Trophoblast cell (in vitro differentiated cells and primary cell): ENCODE measurements around the gene SLC7A6.

Experiments
- DNase-seq, 2 donors: peaks; one replicate each; pipeline ENCODE4 v3.0.0-alpha.2; 2016
- H2AFZ ChIP-seq: 2 replicates; pipeline ENCODE4 v1.6.1; 2013; ENCODE audit warnings: low read length, moderate library complexity, mild to moderate bottlenecking; ENCODE audit not compliant: insufficient read depth, poor library complexity
- H2AK5ac ChIP-seq: 2 replicates; pipeline ENCODE4 v1.6.1; 2013; ENCODE audit warnings: mild to moderate bottlenecking, low read length
- H2BK120ac ChIP-seq: 2 replicates; pipeline ENCODE4 v1.6.1; 2013; ENCODE audit warnings: low read length, mild to moderate bottlenecking, moderate library complexity; ENCODE audit not compliant: insufficient read depth, poor library complexity
- H2BK12ac ChIP-seq: 2 replicates; pipeline ENCODE4 v1.6.1; 2013; ENCODE audit warnings: mild to moderate bottlenecking, low read length, moderate library complexity
- H2BK5ac ChIP-seq: 2 replicates; pipeline ENCODE4 v1.6.1; 2013; ENCODE audit warnings: low read length, low read depth, moderate library complexity, mild to moderate bottlenecking; ENCODE audit not compliant: poor library complexity
- H3K14ac ChIP-seq: 2 replicates; pipeline ENCODE4 v1.6.1; 2013; ENCODE audit warnings: mild to moderate bottlenecking, low read length
- H3K18ac ChIP-seq: 2 replicates; pipeline ENCODE4 v1.6.1; 2013; ENCODE audit warnings: mild to moderate bottlenecking, low read length
- H3K23ac ChIP-seq: 2 replicates; pipeline ENCODE4 v1.6.1; 2013; ENCODE audit warnings: low read length
- H3K27ac ChIP-seq: 2 replicates; pipeline ENCODE4 v1.5.1; 2013; ENCODE audit warnings: low read depth, mild to moderate bottlenecking, inconsistent platforms, low read length, moderate library complexity
- H3K27me3 ChIP-seq: 2 replicates; pipeline ENCODE4 v1.6.1; 2013; ENCODE audit warnings: inconsistent platforms, mild to moderate bottlenecking, low read length, moderate library complexity; ENCODE audit not compliant: insufficient read depth
- H3K36me3 ChIP-seq, 2 experiments: 1 replicate in 1 of 2; 2 replicates in 1 of 2; pipeline ENCODE4 v1.6.1; 2013; ENCODE audit warnings: low read length in 2 of 2, mild to moderate bottlenecking in 2 of 2, moderate library complexity in 1 of 2; ENCODE audit not compliant: insufficient read depth in 2 of 2, control insufficient read depth in 1 of 2
- H3K4ac ChIP-seq: 2 replicates; pipeline ENCODE4 v1.6.1; 2013; ENCODE audit warnings: low read depth, mild to moderate bottlenecking, low read length, moderate library complexity
- H3K4me1 ChIP-seq, 2 experiments: 1 replicate in 1 of 2; 2 replicates in 1 of 2; pipeline ENCODE4 v1.6.1; 2013; ENCODE audit warnings: low read length in 2 of 2, mild to moderate bottlenecking in 2 of 2, moderate library complexity in 1 of 2; ENCODE audit not compliant: insufficient read depth in 2 of 2, control insufficient read depth in 1 of 2
- H3K4me2 ChIP-seq: 2 replicates; pipeline ENCODE4 v1.6.1; 2013; ENCODE audit warnings: inconsistent platforms, mild to moderate bottlenecking, low read length, moderate library complexity
- H3K4me3 ChIP-seq: 2 replicates; pipeline ENCODE4 v1.5.1; 2013; ENCODE audit warnings: mild to moderate bottlenecking, low read depth, low read length, inconsistent platforms
- H3K79me1 ChIP-seq: one replicate; pipeline ENCODE4 v1.6.1; 2013; ENCODE audit warnings: low read length
- H3K79me2 ChIP-seq: 2 replicates; pipeline ENCODE4 v1.6.1; 2013; ENCODE audit warnings: low read length, mild to moderate bottlenecking; ENCODE audit not compliant: control insufficient read depth, insufficient read depth, poor library complexity
- H3K9ac ChIP-seq: 2 replicates; pipeline ENCODE4 v1.6.1; 2013; ENCODE audit warnings: mild to moderate bottlenecking, low read length
- H3K9me3 ChIP-seq: 2 replicates; pipeline ENCODE4 v1.6.1; 2013; ENCODE audit warnings: low read depth, mild to moderate bottlenecking, control low read depth, inconsistent platforms, low read length; ENCODE audit not compliant: insufficient read depth
- H4K12ac ChIP-seq: 2 replicates; pipeline ENCODE4 v1.6.1; 2013; ENCODE audit warnings: low read depth, mild to moderate bottlenecking, low read length, moderate library complexity
- H4K8ac ChIP-seq: 2 replicates; pipeline ENCODE4 v1.6.1; 2013; ENCODE audit warnings: low read depth, mild to moderate bottlenecking, low read length, moderate library complexity
- H4K91ac ChIP-seq: one replicate; pipeline ENCODE4 v1.6.1; 2013; ENCODE audit warnings: low read depth, mild to moderate bottlenecking, low read length, moderate library complexity
- WGBS: extraction: QIAGEN DNeasy Blood & Tissue Kit; methylation state at CpG from one replicate; pipeline ENCODE4 v1.1.7; 2013; ENCODE audit warnings: missing lambda C conversion rate; ENCODE audit not compliant: insufficient read length, insufficient coverage; ENCODE audit errors: extremely low coverage; 5-methylcytosine and 5-hydroxymethylcytosine counted together

SLC7A6 gene

DNA sequence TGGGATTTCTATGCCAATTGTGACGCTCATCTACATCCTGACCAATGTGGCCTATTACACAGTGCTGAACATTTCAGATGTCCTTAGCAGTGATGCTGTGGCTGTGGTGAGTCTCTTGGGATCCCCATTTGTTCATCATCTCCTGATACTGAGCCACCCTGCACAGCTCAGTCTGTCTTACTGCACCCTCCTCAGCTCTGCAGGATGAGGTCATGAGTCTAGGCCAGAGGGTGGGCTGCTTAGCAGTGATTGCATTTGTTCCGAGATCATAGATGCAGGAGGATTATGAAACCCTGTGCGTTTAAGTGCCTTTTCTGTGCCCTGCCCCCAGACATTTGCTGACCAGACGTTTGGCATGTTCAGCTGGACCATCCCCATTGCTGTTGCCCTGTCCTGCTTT lies 26.9 kb downstream of the SLC7A6 start:
- H3K23ac ChIP-seq: no peak overlapping the region
- no peak overlapping the region for H4K91ac ChIP-seq
- H3K79me1 ChIP-seq: no peaks in the 10 kb centered on the region
- peaks cover 5 to 6% of the 10 kb centered on the region in 2 experiments for H3K4me1 ChIP-seq
- no peak overlapping the region for H3K4me2 ChIP-seq
- peak in 1 of 2 donors; percentile 44 for DNase-seq
- peaks cover 42 to 63% of the 10 kb centered on the region in 2 experiments for H3K36me3 ChIP-seq
- no peaks in the 10 kb centered on the region for H3K79me2 ChIP-seq
- H3K27ac ChIP-seq: no peak overlapping the region
- no peak overlapping the region for H2AK5ac ChIP-seq
- no peak overlapping the region for H3K14ac ChIP-seq
- peaks cover 1% of the 10 kb centered on the region for H3K9me3 ChIP-seq
- H3K27me3 ChIP-seq: no peaks in the 10 kb centered on the region
- no peak overlapping the region for H3K18ac ChIP-seq
- H3K9ac ChIP-seq: no peak overlapping the region
- no peak overlapping the region for H3K4me3 ChIP-seq
- no peak overlapping the region for H3K4ac ChIP-seq
- WGBS: no CpG with 5 or more reads among the region's 4 CpGs
- no peak overlapping the region for H2AFZ ChIP-seq
- H4K12ac ChIP-seq: no peak overlapping the region
- no peak overlapping the region for H2BK12ac ChIP-seq
- H4K8ac ChIP-seq: no peak overlapping the region
- no peak overlapping the region for H2BK120ac ChIP-seq
- no peak overlapping the region for H2BK5ac ChIP-seq

DNA sequence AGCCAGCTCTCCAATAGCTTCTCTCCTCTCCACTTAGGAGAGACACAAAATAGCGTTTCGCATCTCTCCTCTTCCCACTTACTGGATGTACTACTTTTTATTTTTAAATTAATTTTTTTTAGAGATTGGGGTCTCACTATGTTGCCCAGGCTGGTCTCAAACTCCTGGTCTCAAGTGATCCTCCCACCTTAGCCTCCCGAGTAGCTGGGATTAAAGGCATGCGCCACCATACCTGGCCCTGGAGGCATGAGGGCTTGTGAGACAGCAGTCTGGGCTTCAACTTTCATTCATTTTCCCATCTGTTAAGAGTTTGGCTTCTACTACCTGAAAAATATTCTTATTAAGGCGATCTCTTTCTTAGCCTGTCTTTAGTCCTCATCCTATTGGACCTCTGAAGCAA lies 28.1 kb downstream of the SLC7A6 start:
- H2BK5ac ChIP-seq: no peak overlapping the region
- no peak overlapping the region for H2AFZ ChIP-seq
- H3K9me3 ChIP-seq: peaks cover 1% of the 10 kb centered on the region
- no peak overlapping the region for H3K4ac ChIP-seq
- no peaks in the 10 kb centered on the region for H3K79me1 ChIP-seq
- no peak overlapping the region for H3K18ac ChIP-seq
- no peak overlapping the region for H2BK120ac ChIP-seq
- H3K23ac ChIP-seq: no peak overlapping the region
- H4K12ac ChIP-seq: no peak overlapping the region
- no peak overlapping the region for H2AK5ac ChIP-seq
- no peak overlapping the region for H3K9ac ChIP-seq
- peaks cover 3 to 4% of the 10 kb centered on the region in 2 experiments for H3K4me1 ChIP-seq
- H3K27ac ChIP-seq: no peak overlapping the region
- DNase-seq: peak; percentile 74 to 79
- H3K27me3 ChIP-seq: no peaks in the 10 kb centered on the region
- H3K79me2 ChIP-seq: no peaks in the 10 kb centered on the region
- no peak overlapping the region for H2BK12ac ChIP-seq
- H4K8ac ChIP-seq: no peak overlapping the region
- no peak overlapping the region for H3K4me2 ChIP-seq
- H3K4me3 ChIP-seq: no peak overlapping the region
- H3K36me3 ChIP-seq: peaks cover 50 to 68% of the 10 kb centered on the region in 2 experiments
- H4K91ac ChIP-seq: no peak overlapping the region
- WGBS: no CpG with 5 or more reads among the region's 5 CpGs
- H3K14ac ChIP-seq: no peak overlapping the region

DNA sequence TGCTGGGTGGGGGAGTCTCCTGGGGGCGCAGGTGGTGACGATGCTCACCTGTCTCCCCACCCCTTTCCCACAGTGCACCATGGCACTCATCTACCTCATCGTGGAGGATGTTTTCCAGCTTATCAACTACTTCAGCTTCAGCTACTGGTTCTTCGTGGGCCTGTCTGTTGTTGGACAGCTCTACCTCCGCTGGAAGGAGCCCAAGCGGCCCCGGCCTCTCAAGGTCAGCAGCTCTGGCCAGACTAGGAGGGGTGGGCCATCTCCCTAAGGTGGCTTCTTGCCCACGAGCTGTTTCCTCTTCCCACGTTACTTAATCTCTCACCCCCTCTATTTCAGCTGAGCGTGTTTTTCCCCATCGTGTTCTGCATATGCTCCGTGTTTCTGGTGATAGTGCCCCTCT lies 32.0 kb downstream of the SLC7A6 start:
- H3K4ac ChIP-seq: no peak overlapping the region
- H2AFZ ChIP-seq: no peak overlapping the region
- H4K12ac ChIP-seq: no peak overlapping the region
- peaks cover 47 to 72% of the 10 kb centered on the region in 2 experiments for H3K36me3 ChIP-seq
- no peak overlapping the region for H4K91ac ChIP-seq
- H2BK5ac ChIP-seq: no peak overlapping the region
- H3K4me3 ChIP-seq: no peak overlapping the region
- no peaks in the 10 kb centered on the region for H3K27me3 ChIP-seq
- H2AK5ac ChIP-seq: no peak overlapping the region
- H3K79me1 ChIP-seq: no peaks in the 10 kb centered on the region
- H3K4me2 ChIP-seq: no peak overlapping the region
- no peak overlapping the region for H3K27ac ChIP-seq
- no peak overlapping the region for H3K14ac ChIP-seq
- no peak overlapping the region for H2BK120ac ChIP-seq
- DNase-seq: no peak
- no CpG with 5 or more reads among the region's 12 CpGs for WGBS
- H2BK12ac ChIP-seq: no peak overlapping the region
- no peak overlapping the region for H4K8ac ChIP-seq
- H3K23ac ChIP-seq: no peak overlapping the region
- H3K9ac ChIP-seq: no peak overlapping the region
- no peaks in the 10 kb centered on the region for H3K79me2 ChIP-seq
- no peak overlapping the region for H3K18ac ChIP-seq
- H3K9me3 ChIP-seq: peaks cover 1% of the 10 kb centered on the region
- H3K4me1 ChIP-seq: no peaks in the 10 kb centered on the region

DNA sequence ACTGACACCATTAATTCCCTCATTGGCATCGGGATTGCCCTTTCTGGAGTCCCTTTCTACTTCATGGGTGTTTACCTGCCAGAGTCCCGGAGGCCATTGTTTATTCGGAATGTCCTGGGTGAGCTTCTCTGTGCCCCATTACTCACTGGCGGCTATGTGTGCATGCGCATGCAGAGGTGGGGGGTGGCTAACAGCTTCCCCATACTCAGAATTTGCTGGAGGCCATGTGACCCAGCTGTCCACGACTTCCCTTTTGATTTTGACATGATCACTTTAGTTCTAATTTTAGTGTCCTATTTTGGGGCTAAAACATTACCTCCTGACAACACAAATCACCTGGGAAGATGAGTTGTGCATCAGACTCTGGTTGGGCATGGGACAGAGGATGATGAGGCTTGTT lies 32.4 kb downstream of the SLC7A6 start:
- Histone ChIP-seq H3K18ac (no peak overlapping the region), H3K4me1 (no peaks in the 10 kb centered on the region), H2BK5ac (no peak overlapping the region), H2AK5ac (no peak overlapping the region), H2BK12ac (no peak overlapping the region), H3K4me3 (no peak overlapping the region), H4K8ac (no peak overlapping the region), H3K9ac (no peak overlapping the region), H3K14ac (no peak overlapping the region), H3K23ac (no peak overlapping the region), H2BK120ac (no peak overlapping the region), H3K27me3 (no peaks in the 10 kb centered on the region), H4K91ac (no peak overlapping the region), H3K4me2 (no peak overlapping the region), H4K12ac (no peak overlapping the region), H3K36me3 (peaks cover 45 to 68% of the 10 kb centered on the region in 2 experiments), H2AFZ (no peak overlapping the region), H3K27ac (no peak overlapping the region), H3K9me3 (peaks cover 1% of the 10 kb centered on the region), H3K79me1 (no peaks in the 10 kb centered on the region), H3K4ac (no peak overlapping the region), H3K79me2 (no peaks in the 10 kb centered on the region)
- no CpG with 5 or more reads among the region's 6 CpGs for WGBS
- DNase-seq: no peak
